HCT116 (cell line): Measurements from ENCODE around the gene PKP3. TPM values are rescaled to one million over a fixed set of nuclear protein-coding genes. Genes with fewer than 3 reads are reported as not detected.

Source experiments
- ATAC-seq: fragments of 200-7000 bp; cut with Tn5 transposase; 2 replicates; pipeline ENCODE4 v1.9.1; 2020; ENCODE audit warnings: mild to moderate bottlenecking, moderate library complexity
- BruUV-seq: library from RNA; stranded (reverse); fragments of 400-500 nt; replicated peaks from 2 replicates; lab custom pipeline; 2021; lab: Mats Ljungman, UMichigan
- CTCF ChIA-PET: fragments of 300-600 bp; sonication (Branson Sonifier 250); formaldehyde crosslinking; loops from one replicate; lab custom pipeline; 2021; ENCODE audit warnings: antibody characterized with exemption; lab: Charles Lee
- POLR2A ChIA-PET: fragments of 300-600, 350-600 bp; sonication (Branson Sonifier 250); formaldehyde crosslinking; loops from one replicate; lab custom pipeline; 2021; ENCODE audit warnings: antibody characterized with exemption; lab: Charles Lee
- RAD21 ChIA-PET, 2 experiments: fragments of 300-600 bp; sonication (Branson Sonifier 250); formaldehyde crosslinking; loops; one replicate each; lab custom pipeline; 2023; ENCODE audit warnings: low total read pairs in 2 of 2; ENCODE audit not compliant: uncharacterized antibody in 2 of 2, unreplicated experiment in 2 of 2, low non-redundant PET in 1 of 2; lab: Charles Lee
- DNase-seq: peaks from one replicate; pipeline ENCODE4 v3.0.0-alpha.2; 2010; ENCODE audit warnings: low read depth, low spot score
- H2AFZ ChIP-seq: fragments of 200-600 bp; shearing (Covaris generic), sonication (generic); 2 replicates; pipeline ENCODE4 v1.6.1; 2017; ENCODE audit warnings: low read depth, mixed run types, mixed read lengths, antibody characterized with exemption, low read length; ENCODE audit not compliant: poor library complexity, severe bottlenecking
- H3K27ac ChIP-seq: 2 replicates; pipeline ENCODE4 v1.5.1; 2012; ENCODE audit warnings: low read depth, low read length
- H3K27me3 ChIP-seq: fragments of 200-600 bp; sonication (generic); 2 replicates; pipeline ENCODE4 v1.6.1; 2016; ENCODE audit warnings: mixed run types, low read length, mixed read lengths; ENCODE audit not compliant: insufficient read depth
- H3K36me3 ChIP-seq, 2 experiments: fragments of 200-500 bp in 1 of 2; fragments of 200-600 bp in 1 of 2; sonication (Bioruptor generic) in 1 of 2; sonication (generic) in 1 of 2; 2 replicates each; pipeline versions ENCODE4 v1.5.1 to v1.6.1; 2014 to 2016; ENCODE audit warnings: low read length in 2 of 2, inconsistent platforms in 1 of 2, mixed read lengths in 1 of 2, mixed run types in 1 of 2; ENCODE audit not compliant: insufficient read depth in 2 of 2, control insufficient read depth in 1 of 2
- H3K4me1 ChIP-seq, 2 experiments: fragments of 200-600 bp in 1 of 2; sonication (generic) in 1 of 2; 2 replicates each; pipeline versions ENCODE4 v1.5.1 to v1.6.1; 2012 to 2017; ENCODE audit warnings: low read length in 2 of 2, inconsistent platforms in 1 of 2, mild to moderate bottlenecking in 1 of 2, mixed read lengths in 1 of 2, mixed run types in 1 of 2, moderate library complexity in 1 of 2; ENCODE audit not compliant: insufficient read depth in 2 of 2, control insufficient read depth in 1 of 2
- H3K4me2 ChIP-seq: fragments of 200-600 bp; sonication (generic); 2 replicates; pipeline ENCODE4 v1.6.1; 2017; ENCODE audit warnings: mixed run types, low read length, mixed read lengths
- H3K4me3 ChIP-seq, 2 experiments: fragments of 200-600 bp in 1 of 2; sonication (generic) in 1 of 2; replicated peaks in 1 of 2; 2 replicates each; pipeline ENCODE4 v1.5.1; 2011 to 2016; ENCODE audit warnings: low read length in 2 of 2, control low read depth in 1 of 2, low read depth in 1 of 2, mild to moderate bottlenecking in 1 of 2, mixed read lengths in 1 of 2, mixed run types in 1 of 2
- H3K79me2 ChIP-seq: fragments of 200-600 bp; sonication (generic); 2 replicates; pipeline ENCODE4 v1.6.1; 2017; ENCODE audit warnings: mild to moderate bottlenecking, mixed run types, low read length, moderate library complexity, mixed read lengths; ENCODE audit not compliant: insufficient read depth
- H3K9ac ChIP-seq: fragments of 200-600 bp; sonication (generic); 2 replicates; pipeline ENCODE4 v1.6.1; 2016; ENCODE audit warnings: low read length, mixed read lengths
- H3K9me2 ChIP-seq: fragments of 200-600 bp; sonication (generic), shearing (Covaris generic); 2 replicates; pipeline ENCODE4 v1.6.1; 2017; ENCODE audit warnings: mixed run types, mild to moderate bottlenecking, moderate library complexity; ENCODE audit not compliant: insufficient read depth
- H3K9me3 ChIP-seq, 2 experiments: fragments of 200-500 bp in 1 of 2; fragments of 200-600 bp in 1 of 2; sonication (Bioruptor generic) in 1 of 2; sonication (generic) in 1 of 2; 2 replicates each; pipeline ENCODE4 v1.6.1; 2014 to 2017; ENCODE audit warnings: low read length in 2 of 2, mixed read lengths in 2 of 2, inconsistent platforms in 1 of 2, low read depth in 1 of 2, mild to moderate bottlenecking in 1 of 2, mixed run types in 1 of 2, moderate library complexity in 1 of 2; ENCODE audit not compliant: control insufficient read depth in 1 of 2, insufficient read depth in 1 of 2
- H4K20me1 ChIP-seq: fragments of 200-600 bp; sonication (generic), shearing (Covaris generic); 2 replicates; pipeline ENCODE4 v1.6.1; 2017; ENCODE audit warnings: mixed run types, mild to moderate bottlenecking, moderate library complexity; ENCODE audit not compliant: insufficient read depth
- CTCF ChIP-seq, 3 experiments: fragments of 200-600 bp in 1 of 3; sonication (generic) in 1 of 3; IDR thresholded peaks in 2 of 3; conservative IDR thresholded peaks in 1 of 3; 2 replicates each; pipeline ENCODE4 v1.5.1; 2012 to 2017; ENCODE audit warnings: low read depth in 2 of 3, low read length in 2 of 3, antibody characterized with exemption in 1 of 3, borderline replicate concordance in 1 of 3, control low read depth in 1 of 3, mild to moderate bottlenecking in 1 of 3, mixed read lengths in 1 of 3, mixed run types in 1 of 3, moderate library complexity in 1 of 3; ENCODE audit not compliant: insufficient read depth in 1 of 3
- EGR1 ChIP-seq: IDR thresholded peaks from 2 replicates; pipeline ENCODE4 v1.6.1; 2012; ENCODE audit warnings: low read depth
- FOSL1 ChIP-seq: IDR thresholded peaks from 2 replicates; pipeline ENCODE4 v1.6.1; 2012; ENCODE audit warnings: low read depth
- POLR2AphosphoS5 ChIP-seq: IDR thresholded peaks from 2 replicates; pipeline ENCODE4 v1.6.1; 2011; ENCODE audit warnings: mild to moderate bottlenecking, low read depth, low read length, moderate library complexity
- ZFX ChIP-seq: fragments of 450-650 bp; IDR thresholded peaks from 2 replicates; pipeline ENCODE4 v1.6.1; 2017
- intact Hi-C: fragments of 100-400 bp; cut with micrococcal nuclease; formaldehyde crosslinking; loops from 2 replicates; pipeline ENCODE4 v1.10.0; 2022
- total RNA-seq: library from RNA; stranded (reverse); gene quantifications from one replicate; pipeline ENCODE4 v1.2.1, GENCODE V29; 2021; ENCODE audit not compliant: unreplicated experiment
- TF ChIP-seq, protein P1 (sequence below): IDR thresholded peaks from 2 replicates; pipeline ENCODE4 v1.6.1; 2012

Gene PKP3
- total RNA-seq, 1 experiment from 2014 or later, result 157 TPM

- CTCF ChIA-PET, result no interaction called here
Observed at GRCh38 chr11:403021-403760, 9.2 kb downstream of the PKP3 start.

More at GRCh38 chr11:403021-403760, 9.2 kb downstream of the PKP3 start:
- Histone ChIP-seq H2AFZ (no peak overlapping the region), H3K4me3 (no peak overlapping the region), H3K9me3 (no peaks in the 10 kb centered on the region), H3K9ac (no peak overlapping the region), H3K27me3 (no peaks in the 10 kb centered on the region), H3K79me2 (no peaks in the 10 kb centered on the region; the same call in 1 of the 2 replicates), H3K4me1 (peaks cover 14 to 29% of the 10 kb centered on the region in 2 experiments), H3K27ac (no peak overlapping the region), H3K9me2 (no peaks in the 10 kb centered on the region), H4K20me1 (no peaks in the 10 kb centered on the region), H3K4me2 (no peak overlapping the region), H3K36me3 (peaks cover 4 to 27% of the 10 kb centered on the region in 2 experiments; a peak in 3 of 4 replicates)
- BruUV-seq, result no TSS peak
- no peak for ATAC-seq
- POLR2A ChIA-PET, result interaction anchor here (0.8 kb wide), 2 partner anchors 13 to 45 kb away, joined by 3 to 4 read pairs; no protein-coding TSS in a partner anchor
- DNase-seq, result no peak
- TF ChIP-seq POLR2AphosphoS5 (no peak), EGR1 (no peak), ZFX (no peak), FOSL1 (no peak), CTCF (IDR thresholded peaks at IDR 0.05 in 2 of 3, conservative IDR thresholded peaks at IDR 0.05 in 1 of 3; ENCODE audit: borderline replicate concordance in 1 of 3, insufficient read depth in 1 of 3, low read depth in 2 of 3, low read length in 2 of 3) (no peak)
- TF ChIP-seq, protein P1, sequence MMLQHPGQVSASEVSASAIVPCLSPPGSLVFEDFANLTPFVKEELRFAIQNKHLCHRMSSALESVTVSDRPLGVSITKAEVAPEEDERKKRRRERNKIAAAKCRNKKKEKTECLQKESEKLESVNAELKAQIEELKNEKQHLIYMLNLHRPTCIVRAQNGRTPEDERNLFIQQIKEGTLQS, result no peak
- intact Hi-C loops, result no loop called here
- RAD21 ChIA-PET, result no interaction called here
